OCI-LY1 (cell line): ENCODE measurements around the gene SNTB2.

ENCODE experiments used
- H2AFZ ChIP-seq: fragments of 200-600 bp; sonication (generic), shearing (Covaris generic); 2 replicates; pipeline ENCODE4 v1.6.0; 2014; ENCODE audit warnings: antibody characterized with exemption, mild to moderate bottlenecking, low read length
- H3F3A ChIP-seq: fragments of 200-600 bp; sonication (generic), shearing (Covaris generic); 2 replicates; pipeline ENCODE4 v1.6.0; 2014; ENCODE audit warnings: mild to moderate bottlenecking, antibody characterized with exemption, low read length, moderate library complexity; ENCODE audit not compliant: insufficient read depth
- H3K27ac ChIP-seq: fragments of 200-600 bp; sonication (generic); 2 replicates; pipeline ENCODE4 v1.5.1; 2014; ENCODE audit warnings: low read length, mixed run types, mild to moderate bottlenecking, low read depth; ENCODE audit not compliant: poor library complexity, severe bottlenecking
- H3K27me3 ChIP-seq: fragments of 200-600 bp; sonication (generic); 2 replicates; pipeline ENCODE4 v1.6.0; 2014; ENCODE audit warnings: antibody characterized with exemption, mild to moderate bottlenecking, low read length, moderate library complexity; ENCODE audit not compliant: insufficient read depth
- H3K36me3 ChIP-seq: fragments of 200-600 bp; sonication (generic); 2 replicates; pipeline ENCODE4 v1.6.1; 2014; ENCODE audit warnings: mild to moderate bottlenecking, antibody characterized with exemption, low read length, moderate library complexity, mixed read lengths; ENCODE audit not compliant: insufficient read depth
- H3K4me1 ChIP-seq: fragments of 200-600 bp; sonication (generic); 2 replicates; pipeline ENCODE4 v1.5.1; 2014; ENCODE audit warnings: mild to moderate bottlenecking, low read length, moderate library complexity; ENCODE audit not compliant: insufficient read depth, severe bottlenecking
- H3K4me2 ChIP-seq: fragments of 200-600 bp; sonication (generic), shearing (Covaris generic); 2 replicates; pipeline ENCODE4 v1.6.1; 2014; ENCODE audit warnings: low read length
- H3K4me3 ChIP-seq: fragments of 200-600 bp; sonication (generic); 2 replicates; pipeline ENCODE4 v1.5.1; 2014; ENCODE audit warnings: low read length, low read depth, mild to moderate bottlenecking, mixed read lengths; ENCODE audit not compliant: poor library complexity, severe bottlenecking
- H3K79me2 ChIP-seq: fragments of 200-600 bp; shearing (Covaris generic); 2 replicates; pipeline ENCODE4 v1.6.1; 2016; ENCODE audit warnings: mixed run types, low read length, mixed read lengths; ENCODE audit not compliant: insufficient read depth
- H3K9ac ChIP-seq: fragments of 200-600 bp; sonication (generic), shearing (Covaris generic); 2 replicates; pipeline ENCODE4 v1.6.1; 2014; ENCODE audit warnings: mild to moderate bottlenecking, low read length, mixed read lengths
- H3K9me2 ChIP-seq: fragments of 200-600 bp; sonication (generic), shearing (Covaris generic); 2 replicates; pipeline ENCODE4 v1.6.1; 2014; ENCODE audit warnings: low read depth, mild to moderate bottlenecking, low read length, mixed read lengths
- H3K9me3 ChIP-seq: fragments of 200-600 bp; shearing (Covaris generic); 2 replicates; pipeline ENCODE4 v1.6.1; 2014; ENCODE audit warnings: low read length, mixed read lengths
- H4K20me1 ChIP-seq: fragments of 200-600 bp; sonication (generic), shearing (Covaris generic); 2 replicates; pipeline ENCODE4 v1.6.0; 2016; ENCODE audit warnings: mild to moderate bottlenecking, low read length; ENCODE audit not compliant: insufficient read depth
- EZH2 ChIP-seq: fragments of 200-600 bp; sonication (generic), shearing (Covaris generic); IDR thresholded peaks from 2 replicates; pipeline ENCODE4 v1.8.0; 2017; ENCODE audit warnings: borderline replicate concordance, mixed run types, mild to moderate bottlenecking, antibody characterized with exemption, low read length, moderate library complexity, mixed read lengths
- TF ChIP-seq, protein P1 (sequence below): fragments of 200-600 bp; sonication (generic), shearing (Covaris generic); IDR thresholded peaks from 2 replicates; pipeline ENCODE4 v1.5.1; 2017; ENCODE audit warnings: mild to moderate bottlenecking, antibody characterized with exemption, low read length, moderate library complexity, mixed read lengths

Gene SNTB2

DNA sequence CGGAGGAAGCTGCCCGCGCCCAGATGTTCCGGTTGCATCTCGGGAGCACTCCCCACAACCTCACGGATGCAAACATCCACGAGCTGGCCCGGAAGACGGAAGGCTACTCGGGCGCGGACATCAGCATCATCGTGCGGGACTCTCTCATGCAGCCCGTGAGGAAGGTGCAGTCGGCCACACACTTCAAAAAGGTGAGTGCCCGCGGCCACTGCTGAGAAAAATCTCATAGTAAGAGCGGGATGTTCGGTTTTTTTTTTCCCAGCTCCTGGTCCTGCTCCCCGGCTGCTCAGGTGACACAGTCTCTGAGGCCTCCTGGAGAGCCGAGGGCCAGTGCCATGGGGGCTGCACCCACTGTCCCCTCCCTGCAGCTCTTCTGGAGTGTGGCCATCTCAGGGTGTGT, 134.1 kb downstream of the SNTB2 start:
- H3K27ac ChIP-seq, result no peak overlapping the region
- H3K4me1 ChIP-seq, result peaks cover 5% of the 10 kb centered on the region
- no peak overlapping the region for H2AFZ ChIP-seq
- no peaks in the 10 kb centered on the region for H4K20me1 ChIP-seq
- no peaks in the 10 kb centered on the region for H3F3A ChIP-seq
- no peak overlapping the region for H3K4me3 ChIP-seq
- H3K9me2 ChIP-seq, result no peaks in the 10 kb centered on the region
- H3K36me3 ChIP-seq, result peaks cover 95% of the 10 kb centered on the region
- no peak overlapping the region for H3K9ac ChIP-seq
- H3K9me3 ChIP-seq, result no peaks in the 10 kb centered on the region
- no peaks in the 10 kb centered on the region for H3K27me3 ChIP-seq
- H3K4me2 ChIP-seq, result no peak overlapping the region
- no peak for TF ChIP-seq EZH2
- TF ChIP-seq, protein P1, sequence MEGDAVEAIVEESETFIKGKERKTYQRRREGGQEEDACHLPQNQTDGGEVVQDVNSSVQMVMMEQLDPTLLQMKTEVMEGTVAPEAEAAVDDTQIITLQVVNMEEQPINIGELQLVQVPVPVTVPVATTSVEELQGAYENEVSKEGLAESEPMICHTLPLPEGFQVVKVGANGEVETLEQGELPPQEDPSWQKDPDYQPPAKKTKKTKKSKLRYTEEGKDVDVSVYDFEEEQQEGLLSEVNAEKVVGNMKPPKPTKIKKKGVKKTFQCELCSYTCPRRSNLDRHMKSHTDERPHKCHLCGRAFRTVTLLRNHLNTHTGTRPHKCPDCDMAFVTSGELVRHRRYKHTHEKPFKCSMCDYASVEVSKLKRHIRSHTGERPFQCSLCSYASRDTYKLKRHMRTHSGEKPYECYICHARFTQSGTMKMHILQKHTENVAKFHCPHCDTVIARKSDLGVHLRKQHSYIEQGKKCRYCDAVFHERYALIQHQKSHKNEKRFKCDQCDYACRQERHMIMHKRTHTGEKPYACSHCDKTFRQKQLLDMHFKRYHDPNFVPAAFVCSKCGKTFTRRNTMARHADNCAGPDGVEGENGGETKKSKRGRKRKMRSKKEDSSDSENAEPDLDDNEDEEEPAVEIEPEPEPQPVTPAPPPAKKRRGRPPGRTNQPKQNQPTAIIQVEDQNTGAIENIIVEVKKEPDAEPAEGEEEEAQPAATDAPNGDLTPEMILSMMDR, result no peak
- peaks cover 11% of the 10 kb centered on the region for H3K79me2 ChIP-seq

GRCh38 chr16:69322343-69322742, 135.4 kb downstream of the SNTB2 start:
- H3F3A ChIP-seq, result no peaks in the 10 kb centered on the region
- no peak overlapping the region for H3K4me3 ChIP-seq
- H3K9ac ChIP-seq, result no peak overlapping the region
- peaks cover 95% of the 10 kb centered on the region for H3K36me3 ChIP-seq
- H3K27ac ChIP-seq, result no peak overlapping the region
- peaks cover 17% of the 10 kb centered on the region for H3K4me1 ChIP-seq
- no peaks in the 10 kb centered on the region for H3K9me3 ChIP-seq
- no peaks in the 10 kb centered on the region for H3K27me3 ChIP-seq
- TF ChIP-seq, protein P1, result no peak
- TF ChIP-seq EZH2, result no peak
- no peaks in the 10 kb centered on the region for H3K9me2 ChIP-seq
- no peaks in the 10 kb centered on the region for H4K20me1 ChIP-seq
- peaks cover 22% of the 10 kb centered on the region for H3K79me2 ChIP-seq
- H2AFZ ChIP-seq, result no peak overlapping the region
- H3K4me2 ChIP-seq, result no peak overlapping the region

DNA sequence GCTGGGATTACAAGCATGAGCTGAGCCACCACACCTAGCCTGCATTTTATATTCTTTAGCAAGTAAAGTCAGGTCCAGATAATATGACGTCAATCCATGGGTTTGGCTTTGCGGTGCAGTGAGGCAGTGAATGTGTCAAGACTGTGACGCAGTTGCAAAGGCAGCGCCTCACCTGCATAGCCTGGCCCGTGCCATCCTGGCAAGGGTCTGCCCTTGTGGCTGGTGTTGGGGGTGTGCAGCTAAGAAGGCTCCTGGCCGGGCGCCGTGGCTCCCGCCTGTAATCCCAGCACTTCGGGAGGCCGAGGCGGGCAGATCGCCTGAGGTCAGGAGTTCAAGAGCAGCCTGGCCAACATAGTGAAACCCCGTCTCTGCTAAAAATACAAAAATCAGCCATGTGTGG, 136.5 kb downstream of the SNTB2 start:
- Histone ChIP-seq H3K79me2 (peaks cover 31% of the 10 kb centered on the region), H3K27ac (no peak overlapping the region), H3K4me2 (no peak overlapping the region), H3K4me3 (no peak overlapping the region), H3K27me3 (no peaks in the 10 kb centered on the region), H3K4me1 (peaks cover 27% of the 10 kb centered on the region), H3K9me3 (no peaks in the 10 kb centered on the region), H3K36me3 (peaks cover 96% of the 10 kb centered on the region), H2AFZ (no peak overlapping the region), H3K9ac (no peak overlapping the region), H4K20me1 (no peaks in the 10 kb centered on the region), H3K9me2 (no peaks in the 10 kb centered on the region), H3F3A (no peaks in the 10 kb centered on the region)
- TF ChIP-seq, protein P1, result no peak
- no peak for TF ChIP-seq EZH2
